Esophagus muscularis mucosa (tissue), 4 donors: ENCODE measurements around the gene PSEN1.
A peak's percentile ranks its signal among the peaks of the same experiment; 100 is the strongest.

Experiments used
- EP300 ChIP-seq: sonication (generic); formaldehyde crosslinking; IDR thresholded peaks from one replicate; pipeline ENCODE4 v1.6.1; 2017; ENCODE audit warnings: antibody characterized with exemption
- POLR2A ChIP-seq: fragments of 450-650 bp; IDR thresholded peaks from one replicate; pipeline ENCODE4 v1.6.1; 2017; ENCODE audit warnings: antibody characterized with exemption, moderate library complexity, mild to moderate bottlenecking, low read depth
- POLR2AphosphoS5 ChIP-seq, 2 donors: sonication (generic); formaldehyde crosslinking; IDR thresholded peaks; one replicate each; pipeline ENCODE4 v1.6.1; 2017; ENCODE audit warnings: antibody characterized with exemption in 2 of 2
- TF ChIP-seq, protein P1 (sequence below), 3 experiments: fragments of 200-600 bp in 2 of 3; fragments of 450-650 bp in 1 of 3; sonication (generic) in 2 of 3; IDR thresholded peaks; one replicate each; pipeline ENCODE4 v1.5.1; 2017 to 2019; ENCODE audit warnings: antibody characterized with exemption in 3 of 3, mild to moderate bottlenecking in 2 of 3, moderate library complexity in 1 of 3

DNA sequence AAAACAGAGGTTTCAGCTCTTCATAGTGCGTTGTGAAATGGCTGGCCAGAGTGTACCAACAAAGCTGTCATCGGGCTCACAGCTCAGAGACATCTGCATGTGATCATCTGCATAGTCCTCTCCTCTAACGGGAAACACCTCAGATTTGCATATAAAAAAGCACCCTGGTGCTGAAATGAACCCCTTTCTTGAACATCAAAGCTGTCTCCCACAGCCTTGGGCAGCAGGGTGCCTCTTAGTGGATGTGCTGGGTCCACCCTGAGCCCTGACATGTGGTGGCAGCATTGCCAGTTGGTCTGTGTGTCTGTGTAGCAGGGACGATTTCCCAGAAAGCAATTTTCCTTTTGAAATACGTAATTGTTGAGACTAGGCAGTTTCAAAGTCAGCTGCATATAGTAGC lies 86.7 kb downstream of the PSEN1 start:
- TF ChIP-seq, protein P1, sequence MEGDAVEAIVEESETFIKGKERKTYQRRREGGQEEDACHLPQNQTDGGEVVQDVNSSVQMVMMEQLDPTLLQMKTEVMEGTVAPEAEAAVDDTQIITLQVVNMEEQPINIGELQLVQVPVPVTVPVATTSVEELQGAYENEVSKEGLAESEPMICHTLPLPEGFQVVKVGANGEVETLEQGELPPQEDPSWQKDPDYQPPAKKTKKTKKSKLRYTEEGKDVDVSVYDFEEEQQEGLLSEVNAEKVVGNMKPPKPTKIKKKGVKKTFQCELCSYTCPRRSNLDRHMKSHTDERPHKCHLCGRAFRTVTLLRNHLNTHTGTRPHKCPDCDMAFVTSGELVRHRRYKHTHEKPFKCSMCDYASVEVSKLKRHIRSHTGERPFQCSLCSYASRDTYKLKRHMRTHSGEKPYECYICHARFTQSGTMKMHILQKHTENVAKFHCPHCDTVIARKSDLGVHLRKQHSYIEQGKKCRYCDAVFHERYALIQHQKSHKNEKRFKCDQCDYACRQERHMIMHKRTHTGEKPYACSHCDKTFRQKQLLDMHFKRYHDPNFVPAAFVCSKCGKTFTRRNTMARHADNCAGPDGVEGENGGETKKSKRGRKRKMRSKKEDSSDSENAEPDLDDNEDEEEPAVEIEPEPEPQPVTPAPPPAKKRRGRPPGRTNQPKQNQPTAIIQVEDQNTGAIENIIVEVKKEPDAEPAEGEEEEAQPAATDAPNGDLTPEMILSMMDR (IDR thresholded peaks at IDR 0.05), result peak in 1 of 3 experiments; percentile 19
- TF ChIP-seq POLR2A, result no peak
- peak; percentile 45 to 59 for TF ChIP-seq POLR2AphosphoS5 (IDR thresholded peaks at IDR 0.05)
- no peak for TF ChIP-seq EP300
